Liver (tissue), 9 donors: ENCODE data around the gene B4GALT5. TPM values are rescaled to one million over a fixed set of nuclear protein-coding genes. Genes with fewer than 3 reads are reported as not detected.

ENCODE experiments used
- DNase-seq: peaks from one replicate; pipeline ENCODE4 v3.0.0-alpha.2; 2017; ENCODE audit warnings: low spot score
- H3K27ac ChIP-seq, 2 donors: one replicate each; pipeline ENCODE4 v1.7.0; 2013; ENCODE audit warnings: inconsistent platforms in 2 of 2, low read length in 2 of 2, control low read depth in 1 of 2, low read depth in 1 of 2, mild to moderate bottlenecking in 1 of 2
- H3K27me3 ChIP-seq, 4 donors: one replicate each; pipeline versions ENCODE4 v1.6.1 to v1.7.0; 2013; ENCODE audit warnings: low read length in 3 of 4, inconsistent platforms in 1 of 4, mild to moderate bottlenecking in 1 of 4, moderate library complexity in 1 of 4; ENCODE audit not compliant: control insufficient read depth in 4 of 4, insufficient read depth in 4 of 4
- H3K36me3 ChIP-seq, 4 donors: one replicate each; pipeline versions ENCODE4 v1.6.1 to v1.7.0; 2013; ENCODE audit warnings: low read length in 3 of 4, mild to moderate bottlenecking in 3 of 4, low read depth in 1 of 4, moderate library complexity in 1 of 4; ENCODE audit not compliant: control insufficient read depth in 4 of 4, insufficient read depth in 3 of 4
- H3K4me1 ChIP-seq, 4 donors: one replicate each; pipeline versions ENCODE4 v1.6.1 to v1.7.0; 2013; ENCODE audit warnings: low read length in 3 of 4, mild to moderate bottlenecking in 3 of 4, moderate library complexity in 1 of 4; ENCODE audit not compliant: control insufficient read depth in 4 of 4, insufficient read depth in 4 of 4
- H3K4me3 ChIP-seq, 3 donors: one replicate each; pipeline versions ENCODE4 v1.6.1 to v1.7.0; 2013; ENCODE audit warnings: low read length in 3 of 3, control low read depth in 1 of 3, low read depth in 1 of 3, mild to moderate bottlenecking in 1 of 3
- H3K9ac ChIP-seq, 2 donors: one replicate each; pipeline ENCODE4 v1.7.0; 2013; ENCODE audit warnings: low read length in 2 of 2, mild to moderate bottlenecking in 2 of 2, moderate library complexity in 2 of 2, control low read depth in 1 of 2, low read depth in 1 of 2
- H3K9me3 ChIP-seq, 4 donors: one replicate each; pipeline versions ENCODE4 v1.6.1 to v1.7.0; 2013; ENCODE audit warnings: low read length in 3 of 4; ENCODE audit not compliant: control insufficient read depth in 4 of 4
- EGR1 ChIP-seq, 2 donors: IDR thresholded peaks; 2 replicates each; pipeline ENCODE4 v1.6.1; 2016 to 2018; ENCODE audit warnings: antibody characterized with exemption in 2 of 2, low read depth in 2 of 2
- FOXA1 ChIP-seq: IDR thresholded peaks from 2 replicates; pipeline ENCODE4 v1.6.1; 2016; ENCODE audit warnings: antibody characterized with exemption
- FOXA2 ChIP-seq: IDR thresholded peaks from 2 replicates; pipeline ENCODE4 v1.6.1; 2016; ENCODE audit warnings: antibody characterized with exemption
- GABPA ChIP-seq, 2 donors: IDR thresholded peaks in 1 of 2; conservative IDR thresholded peaks in 1 of 2; 2 replicates each; pipeline ENCODE4 v1.6.1; 2016; ENCODE audit warnings: antibody characterized with exemption in 2 of 2, mild to moderate bottlenecking in 1 of 2, moderate library complexity in 1 of 2
- HNF4A ChIP-seq, 2 donors: conservative IDR thresholded peaks; 2 replicates each; pipeline ENCODE4 v1.6.1; 2016; ENCODE audit warnings: antibody characterized with exemption in 2 of 2, mild to moderate bottlenecking in 2 of 2
- HNF4G ChIP-seq: IDR thresholded peaks from 2 replicates; pipeline ENCODE4 v1.6.1; 2016; ENCODE audit warnings: antibody characterized with exemption
- JUND ChIP-seq, 2 donors: IDR thresholded peaks; 2 replicates each; pipeline ENCODE4 v1.6.1; 2016; ENCODE audit warnings: antibody characterized with exemption in 2 of 2
- MAX ChIP-seq: IDR thresholded peaks from 2 replicates; pipeline ENCODE4 v1.6.1; 2016; ENCODE audit warnings: antibody characterized with exemption
- NR2F2 ChIP-seq: IDR thresholded peaks from 2 replicates; pipeline ENCODE4 v1.6.1; 2016; ENCODE audit warnings: antibody characterized with exemption
- RAD21 ChIP-seq, 2 donors: IDR thresholded peaks; 2 replicates each; pipeline ENCODE4 v1.6.1; 2016; ENCODE audit warnings: antibody characterized with exemption in 2 of 2, mild to moderate bottlenecking in 2 of 2
- REST ChIP-seq: IDR thresholded peaks from 2 replicates; pipeline ENCODE4 v1.6.1; 2016; ENCODE audit warnings: antibody characterized with exemption, mild to moderate bottlenecking
- RXRA ChIP-seq, 2 donors: IDR thresholded peaks; 2 replicates each; pipeline ENCODE4 v1.6.1; 2017 to 2018; ENCODE audit warnings: antibody characterized with exemption in 2 of 2, mild to moderate bottlenecking in 1 of 2
- SP1 ChIP-seq: IDR thresholded peaks from 2 replicates; pipeline ENCODE4 v1.6.1; 2018; ENCODE audit warnings: antibody characterized with exemption, mild to moderate bottlenecking
- TAF1 ChIP-seq: conservative IDR thresholded peaks from 2 replicates; pipeline ENCODE4 v1.6.1; 2016; ENCODE audit warnings: antibody characterized with exemption, mild to moderate bottlenecking
- YY1 ChIP-seq: IDR thresholded peaks from 2 replicates; pipeline ENCODE4 v1.6.1; 2016; ENCODE audit warnings: antibody characterized with exemption, mild to moderate bottlenecking
- WGBS: extraction: QIAGEN DNeasy Blood & Tissue Kit; methylation state at CpG from one replicate; pipeline ENCODE4 v1.1.7; 2013; 5-methylcytosine and 5-hydroxymethylcytosine counted together
- polyA plus RNA-seq, 2 donors: library from polyadenylated mRNA; stranded (reverse) in 1 of 2; unstranded in 1 of 2; fragments of 200-250 nt in 1 of 2; fragments of >200 nt in 1 of 2; fragmentation: Nextera tagmentation in 1 of 2; extraction: Ambion mirVana in 1 of 2; gene quantifications; one replicate each; pipeline versions ENCODE4 v1.2.1 to v1.2.3, GENCODE V29; 2013 to 2015
- total RNA-seq, 2 donors: library from RNA; depleted of rRNA; stranded (reverse); fragments of >200 nt; gene quantifications; one replicate each; pipeline ENCODE4 v1.2.3, GENCODE V29; 2014
- TF ChIP-seq, protein P1 (sequence below): IDR thresholded peaks from 2 replicates; pipeline ENCODE4 v1.6.1; 2016; ENCODE audit warnings: antibody characterized with exemption
- TF ChIP-seq, protein P2 (sequence below): IDR thresholded peaks from 2 replicates; pipeline ENCODE4 v1.6.1; 2016; ENCODE audit warnings: antibody characterized with exemption
- TF ChIP-seq, protein P3 (sequence below): fragments of 150-350 bp; IDR thresholded peaks from 2 replicates; pipeline ENCODE4 v1.5.1; 2017; ENCODE audit warnings: improper control_type of control experiment, low read depth, low read length; ENCODE audit not compliant: missing input control
- donor health status: healthy.
- donor health status: healthy.
- donor health status: healthy.
- donor health status: healthy.
- donor health status: healthy.

The B4GALT5 gene
- total and polyA plus RNA-seq, 4 donors = 2.0 to 28.2 (median 14.4) TPM

DNA sequence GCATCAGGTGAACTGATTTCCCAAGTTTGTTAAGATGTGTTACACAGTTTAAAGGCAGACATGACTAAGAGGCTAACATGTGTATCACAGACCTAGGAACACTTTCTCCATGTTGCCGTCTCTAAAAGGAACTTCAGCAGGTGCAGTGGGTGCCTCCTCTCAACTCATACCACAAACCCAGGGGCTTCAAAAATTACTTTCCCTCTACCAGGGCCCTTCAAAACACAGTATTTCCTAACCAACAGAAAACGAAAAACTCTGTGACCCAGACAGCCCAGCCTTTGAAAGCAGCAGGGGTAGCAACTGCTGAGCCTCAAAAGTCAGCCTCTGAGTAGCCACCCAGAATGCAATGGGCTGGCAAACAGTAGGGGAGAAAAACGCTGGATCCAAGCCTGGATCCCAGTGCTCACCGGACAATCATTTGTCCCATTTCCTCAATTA is 28.5 kb downstream of the B4GALT5 start (continued):
- TF ChIP-seq, protein P1, sequence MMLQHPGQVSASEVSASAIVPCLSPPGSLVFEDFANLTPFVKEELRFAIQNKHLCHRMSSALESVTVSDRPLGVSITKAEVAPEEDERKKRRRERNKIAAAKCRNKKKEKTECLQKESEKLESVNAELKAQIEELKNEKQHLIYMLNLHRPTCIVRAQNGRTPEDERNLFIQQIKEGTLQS = no peak
- TF ChIP-seq HNF4G (no peak), GABPA (IDR thresholded peaks at IDR 0.05 in 1 of 2, conservative IDR thresholded peaks at IDR 0.05 in 1 of 2) (no peak)
- TF ChIP-seq, protein P2, sequence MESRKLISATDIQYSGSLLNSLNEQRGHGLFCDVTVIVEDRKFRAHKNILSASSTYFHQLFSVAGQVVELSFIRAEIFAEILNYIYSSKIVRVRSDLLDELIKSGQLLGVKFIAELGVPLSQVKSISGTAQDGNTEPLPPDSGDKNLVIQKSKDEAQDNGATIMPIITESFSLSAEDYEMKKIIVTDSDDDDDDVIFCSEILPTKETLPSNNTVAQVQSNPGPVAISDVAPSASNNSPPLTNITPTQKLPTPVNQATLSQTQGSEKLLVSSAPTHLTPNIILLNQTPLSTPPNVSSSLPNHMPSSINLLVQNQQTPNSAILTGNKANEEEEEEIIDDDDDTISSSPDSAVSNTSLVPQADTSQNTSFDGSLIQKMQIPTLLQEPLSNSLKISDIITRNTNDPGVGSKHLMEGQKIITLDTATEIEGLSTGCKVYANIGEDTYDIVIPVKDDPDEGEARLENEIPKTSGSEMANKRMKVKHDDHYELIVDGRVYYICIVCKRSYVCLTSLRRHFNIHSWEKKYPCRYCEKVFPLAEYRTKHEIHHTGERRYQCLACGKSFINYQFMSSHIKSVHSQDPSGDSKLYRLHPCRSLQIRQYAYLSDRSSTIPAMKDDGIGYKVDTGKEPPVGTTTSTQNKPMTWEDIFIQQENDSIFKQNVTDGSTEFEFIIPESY = no peak

GRCh38 chr20:49684335-49684997 is 29.2 kb downstream of the B4GALT5 start:
- H3K27ac ChIP-seq = peak overlapping the region in 1 of 2 donors; percentile 68
- TF ChIP-seq RXRA (IDR thresholded peaks at IDR 0.05) (no peak), RAD21 (IDR thresholded peaks at IDR 0.05) (no peak), JUND (IDR thresholded peaks at IDR 0.05) (no peak), MAX (no peak), HNF4A (conservative IDR thresholded peaks at IDR 0.05) (no peak), EGR1 (IDR thresholded peaks at IDR 0.05; ENCODE audit: low read depth in 2 of 2) (no peak), FOXA1 (no peak), NR2F2 (no peak), YY1 (no peak), FOXA2 (no peak), SP1 (no peak), REST (no peak), TAF1 (no peak), GABPA (IDR thresholded peaks at IDR 0.05 in 1 of 2, conservative IDR thresholded peaks at IDR 0.05 in 1 of 2) (no peak), HNF4G (no peak)
- TF ChIP-seq, protein P1 = no peak
- TF ChIP-seq, protein P2 = no peak
- TF ChIP-seq, protein P3, sequence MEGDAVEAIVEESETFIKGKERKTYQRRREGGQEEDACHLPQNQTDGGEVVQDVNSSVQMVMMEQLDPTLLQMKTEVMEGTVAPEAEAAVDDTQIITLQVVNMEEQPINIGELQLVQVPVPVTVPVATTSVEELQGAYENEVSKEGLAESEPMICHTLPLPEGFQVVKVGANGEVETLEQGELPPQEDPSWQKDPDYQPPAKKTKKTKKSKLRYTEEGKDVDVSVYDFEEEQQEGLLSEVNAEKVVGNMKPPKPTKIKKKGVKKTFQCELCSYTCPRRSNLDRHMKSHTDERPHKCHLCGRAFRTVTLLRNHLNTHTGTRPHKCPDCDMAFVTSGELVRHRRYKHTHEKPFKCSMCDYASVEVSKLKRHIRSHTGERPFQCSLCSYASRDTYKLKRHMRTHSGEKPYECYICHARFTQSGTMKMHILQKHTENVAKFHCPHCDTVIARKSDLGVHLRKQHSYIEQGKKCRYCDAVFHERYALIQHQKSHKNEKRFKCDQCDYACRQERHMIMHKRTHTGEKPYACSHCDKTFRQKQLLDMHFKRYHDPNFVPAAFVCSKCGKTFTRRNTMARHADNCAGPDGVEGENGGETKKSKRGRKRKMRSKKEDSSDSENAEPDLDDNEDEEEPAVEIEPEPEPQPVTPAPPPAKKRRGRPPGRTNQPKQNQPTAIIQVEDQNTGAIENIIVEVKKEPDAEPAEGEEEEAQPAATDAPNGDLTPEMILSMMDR = no peak

More at GRCh38 chr20:49684335-49684997, 29.2 kb downstream of the B4GALT5 start:
- no peak overlapping the region for H3K4me3 ChIP-seq
- no peak overlapping the region for H3K9ac ChIP-seq
- WGBS = 86% methylated on average over 13 of the region's 13 CpGs
- peaks cover 22 to 61% (median 48%) of the 10 kb centered on the region in 4 donors for H3K4me1 ChIP-seq
- H3K36me3 ChIP-seq = no peaks in the 10 kb centered on the region
- no peaks in the 10 kb centered on the region for H3K9me3 ChIP-seq
- H3K27me3 ChIP-seq = no peaks in the 10 kb centered on the region
- DNase-seq = no peak
